Measurements from ENCODE around the gene TP53AIP1. TPM values are rescaled to one million over a fixed set of nuclear protein-coding genes. Genes with fewer than 3 reads are reported as not detected.

The TP53AIP1 gene
- total and polyA plus RNA-seq, 2 experiments from 2014 or later: 0.07 TPM; not detected in 1

DNA sequence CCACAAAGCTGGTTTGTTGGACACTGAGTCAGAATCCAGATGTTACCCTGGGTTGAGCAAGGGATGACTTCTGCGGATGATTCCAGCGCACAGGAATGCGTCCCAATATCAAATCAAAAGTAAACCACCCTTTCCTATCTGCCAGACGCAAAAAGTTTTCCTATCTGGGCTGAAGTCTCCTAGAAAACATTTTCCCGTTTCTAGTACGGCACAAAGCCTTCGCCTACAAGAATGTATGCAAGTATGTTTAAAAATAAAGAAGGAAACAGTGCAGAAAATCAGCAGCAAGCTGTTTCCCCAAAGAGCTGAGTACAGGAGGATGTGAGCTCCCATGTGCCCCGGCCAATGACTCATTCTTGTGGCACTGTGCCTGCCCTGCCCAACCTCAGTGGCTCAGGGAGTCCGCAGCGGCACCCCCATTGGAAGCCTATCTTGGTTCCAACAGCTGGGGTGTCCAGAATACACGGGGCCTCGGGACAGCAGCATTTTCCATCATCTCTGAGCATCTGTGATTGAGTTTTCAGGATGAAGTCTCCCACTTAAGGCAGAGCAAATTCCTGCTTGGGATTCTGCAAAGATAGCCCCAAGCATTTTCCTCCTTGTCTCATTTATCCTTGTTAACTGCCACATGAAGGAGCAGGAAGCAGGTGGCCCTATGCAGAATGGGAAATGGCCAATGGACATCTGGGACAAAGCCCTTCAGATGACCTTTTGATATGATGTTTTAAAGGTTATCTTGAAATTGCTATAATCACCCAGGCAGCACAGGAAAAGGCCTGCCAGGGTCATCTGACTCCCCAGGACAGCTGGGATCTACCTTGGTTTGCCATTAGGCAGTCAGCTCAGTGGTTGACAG, 34.1 kb downstream of the TP53AIP1 start (continued):
- TF ChIP-seq, protein P1, sequence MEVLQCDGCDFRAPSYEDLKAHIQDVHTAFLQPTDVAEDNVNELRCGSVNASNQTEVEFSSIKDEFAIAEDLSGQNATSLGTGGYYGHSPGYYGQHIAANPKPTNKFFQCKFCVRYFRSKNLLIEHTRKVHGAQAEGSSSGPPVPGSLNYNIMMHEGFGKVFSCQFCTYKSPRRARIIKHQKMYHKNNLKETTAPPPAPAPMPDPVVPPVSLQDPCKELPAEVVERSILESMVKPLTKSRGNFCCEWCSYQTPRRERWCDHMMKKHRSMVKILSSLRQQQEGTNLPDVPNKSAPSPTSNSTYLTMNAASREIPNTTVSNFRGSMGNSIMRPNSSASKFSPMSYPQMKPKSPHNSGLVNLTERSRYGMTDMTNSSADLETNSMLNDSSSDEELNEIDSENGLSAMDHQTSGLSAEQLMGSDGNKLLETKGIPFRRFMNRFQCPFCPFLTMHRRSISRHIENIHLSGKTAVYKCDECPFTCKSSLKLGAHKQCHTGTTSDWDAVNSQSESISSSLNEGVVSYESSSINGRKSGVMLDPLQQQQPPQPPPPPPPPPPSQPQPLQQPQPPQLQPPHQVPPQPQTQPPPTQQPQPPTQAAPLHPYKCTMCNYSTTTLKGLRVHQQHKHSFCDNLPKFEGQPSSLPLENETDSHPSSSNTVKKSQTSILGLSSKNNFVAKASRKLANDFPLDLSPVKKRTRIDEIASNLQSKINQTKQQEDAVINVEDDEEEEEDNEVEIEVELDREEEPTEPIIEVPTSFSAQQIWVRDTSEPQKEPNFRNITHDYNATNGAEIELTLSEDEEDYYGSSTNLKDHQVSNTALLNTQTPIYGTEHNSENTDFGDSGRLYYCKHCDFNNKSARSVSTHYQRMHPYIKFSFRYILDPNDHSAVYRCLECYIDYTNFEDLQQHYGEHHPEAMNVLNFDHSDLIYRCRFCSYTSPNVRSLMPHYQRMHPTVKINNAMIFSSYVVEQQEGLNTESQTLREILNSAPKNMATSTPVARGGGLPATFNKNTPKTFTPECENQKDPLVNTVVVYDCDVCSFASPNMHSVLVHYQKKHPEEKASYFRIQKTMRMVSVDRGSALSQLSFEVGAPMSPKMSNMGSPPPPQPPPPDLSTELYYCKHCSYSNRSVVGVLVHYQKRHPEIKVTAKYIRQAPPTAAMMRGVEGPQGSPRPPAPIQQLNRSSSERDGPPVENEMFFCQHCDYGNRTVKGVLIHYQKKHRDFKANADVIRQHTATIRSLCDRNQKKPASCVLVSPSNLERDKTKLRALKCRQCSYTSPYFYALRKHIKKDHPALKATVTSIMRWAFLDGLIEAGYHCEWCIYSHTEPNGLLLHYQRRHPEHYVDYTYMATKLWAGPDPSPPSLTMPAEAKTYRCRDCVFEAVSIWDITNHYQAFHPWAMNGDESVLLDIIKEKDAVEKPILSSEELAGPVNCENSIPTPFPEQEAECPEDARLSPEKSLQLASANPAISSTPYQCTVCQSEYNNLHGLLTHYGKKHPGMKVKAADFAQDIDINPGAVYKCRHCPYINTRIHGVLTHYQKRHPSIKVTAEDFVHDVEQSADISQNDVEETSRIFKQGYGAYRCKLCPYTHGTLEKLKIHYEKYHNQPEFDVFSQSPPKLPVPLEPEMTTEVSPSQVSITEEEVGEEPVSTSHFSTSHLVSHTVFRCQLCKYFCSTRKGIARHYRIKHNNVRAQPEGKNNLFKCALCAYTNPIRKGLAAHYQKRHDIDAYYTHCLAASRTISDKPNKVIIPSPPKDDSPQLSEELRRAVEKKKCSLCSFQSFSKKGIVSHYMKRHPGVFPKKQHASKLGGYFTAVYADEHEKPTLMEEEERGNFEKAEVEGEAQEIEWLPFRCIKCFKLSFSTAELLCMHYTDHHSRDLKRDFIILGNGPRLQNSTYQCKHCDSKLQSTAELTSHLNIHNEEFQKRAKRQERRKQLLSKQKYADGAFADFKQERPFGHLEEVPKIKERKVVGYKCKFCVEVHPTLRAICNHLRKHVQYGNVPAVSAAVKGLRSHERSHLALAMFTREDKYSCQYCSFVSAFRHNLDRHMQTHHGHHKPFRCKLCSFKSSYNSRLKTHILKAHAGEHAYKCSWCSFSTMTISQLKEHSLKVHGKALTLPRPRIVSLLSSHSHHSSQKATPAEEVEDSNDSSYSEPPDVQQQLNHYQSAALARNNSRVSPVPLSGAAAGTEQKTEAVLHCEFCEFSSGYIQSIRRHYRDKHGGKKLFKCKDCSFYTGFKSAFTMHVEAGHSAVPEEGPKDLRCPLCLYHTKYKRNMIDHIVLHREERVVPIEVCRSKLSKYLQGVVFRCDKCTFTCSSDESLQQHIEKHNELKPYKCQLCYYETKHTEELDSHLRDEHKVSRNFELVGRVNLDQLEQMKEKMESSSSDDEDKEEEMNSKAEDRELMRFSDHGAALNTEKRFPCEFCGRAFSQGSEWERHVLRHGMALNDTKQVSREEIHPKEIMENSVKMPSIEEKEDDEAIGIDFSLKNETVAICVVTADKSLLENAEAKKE (CRISPR knock-in tag; IDR thresholded peaks at IDR 0.05): no peak
- TF ChIP-seq, protein P2, sequence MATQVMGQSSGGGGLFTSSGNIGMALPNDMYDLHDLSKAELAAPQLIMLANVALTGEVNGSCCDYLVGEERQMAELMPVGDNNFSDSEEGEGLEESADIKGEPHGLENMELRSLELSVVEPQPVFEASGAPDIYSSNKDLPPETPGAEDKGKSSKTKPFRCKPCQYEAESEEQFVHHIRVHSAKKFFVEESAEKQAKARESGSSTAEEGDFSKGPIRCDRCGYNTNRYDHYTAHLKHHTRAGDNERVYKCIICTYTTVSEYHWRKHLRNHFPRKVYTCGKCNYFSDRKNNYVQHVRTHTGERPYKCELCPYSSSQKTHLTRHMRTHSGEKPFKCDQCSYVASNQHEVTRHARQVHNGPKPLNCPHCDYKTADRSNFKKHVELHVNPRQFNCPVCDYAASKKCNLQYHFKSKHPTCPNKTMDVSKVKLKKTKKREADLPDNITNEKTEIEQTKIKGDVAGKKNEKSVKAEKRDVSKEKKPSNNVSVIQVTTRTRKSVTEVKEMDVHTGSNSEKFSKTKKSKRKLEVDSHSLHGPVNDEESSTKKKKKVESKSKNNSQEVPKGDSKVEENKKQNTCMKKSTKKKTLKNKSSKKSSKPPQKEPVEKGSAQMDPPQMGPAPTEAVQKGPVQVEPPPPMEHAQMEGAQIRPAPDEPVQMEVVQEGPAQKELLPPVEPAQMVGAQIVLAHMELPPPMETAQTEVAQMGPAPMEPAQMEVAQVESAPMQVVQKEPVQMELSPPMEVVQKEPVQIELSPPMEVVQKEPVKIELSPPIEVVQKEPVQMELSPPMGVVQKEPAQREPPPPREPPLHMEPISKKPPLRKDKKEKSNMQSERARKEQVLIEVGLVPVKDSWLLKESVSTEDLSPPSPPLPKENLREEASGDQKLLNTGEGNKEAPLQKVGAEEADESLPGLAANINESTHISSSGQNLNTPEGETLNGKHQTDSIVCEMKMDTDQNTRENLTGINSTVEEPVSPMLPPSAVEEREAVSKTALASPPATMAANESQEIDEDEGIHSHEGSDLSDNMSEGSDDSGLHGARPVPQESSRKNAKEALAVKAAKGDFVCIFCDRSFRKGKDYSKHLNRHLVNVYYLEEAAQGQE (IDR thresholded peaks at IDR 0.05; ENCODE audit: unreplicated experiment): no peak
- TF ChIP-seq STAT1 (IDR thresholded peaks at IDR 0.05; ENCODE audit: unreplicated experiment) (no peak), CREB1 (CRISPR knock-in tag; IDR thresholded peaks at IDR 0.05; ENCODE audit: low read depth) (no peak), EZH2phosphoT487 (IDR thresholded peaks at IDR 0.05; ENCODE audit: unreplicated experiment) (no peak), ZNF331 (CRISPR knock-in tag; IDR thresholded peaks at IDR 0.05; ENCODE audit: low read depth) (no peak), EZH2 (IDR thresholded peaks at IDR 0.05; ENCODE audit: low read depth, unreplicated experiment) (no peak), JUNB (IDR thresholded peaks at IDR 0.05; ENCODE audit: unreplicated experiment) (no peak)
- TF ChIP-seq, protein P3, sequence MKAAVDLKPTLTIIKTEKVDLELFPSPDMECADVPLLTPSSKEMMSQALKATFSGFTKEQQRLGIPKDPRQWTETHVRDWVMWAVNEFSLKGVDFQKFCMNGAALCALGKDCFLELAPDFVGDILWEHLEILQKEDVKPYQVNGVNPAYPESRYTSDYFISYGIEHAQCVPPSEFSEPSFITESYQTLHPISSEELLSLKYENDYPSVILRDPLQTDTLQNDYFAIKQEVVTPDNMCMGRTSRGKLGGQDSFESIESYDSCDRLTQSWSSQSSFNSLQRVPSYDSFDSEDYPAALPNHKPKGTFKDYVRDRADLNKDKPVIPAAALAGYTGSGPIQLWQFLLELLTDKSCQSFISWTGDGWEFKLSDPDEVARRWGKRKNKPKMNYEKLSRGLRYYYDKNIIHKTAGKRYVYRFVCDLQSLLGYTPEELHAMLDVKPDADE (IDR thresholded peaks at IDR 0.05): no peak

Measured in GM23338 (cell line).